ENCODE measurements around the gene SLC16A9.
"Not testable (repeated sequence)": the region's sequence is repeated elsewhere in the genome, so short reads cannot be mapped to it uniquely, and the experiment has no call there.

SLC16A9 gene, protein sequence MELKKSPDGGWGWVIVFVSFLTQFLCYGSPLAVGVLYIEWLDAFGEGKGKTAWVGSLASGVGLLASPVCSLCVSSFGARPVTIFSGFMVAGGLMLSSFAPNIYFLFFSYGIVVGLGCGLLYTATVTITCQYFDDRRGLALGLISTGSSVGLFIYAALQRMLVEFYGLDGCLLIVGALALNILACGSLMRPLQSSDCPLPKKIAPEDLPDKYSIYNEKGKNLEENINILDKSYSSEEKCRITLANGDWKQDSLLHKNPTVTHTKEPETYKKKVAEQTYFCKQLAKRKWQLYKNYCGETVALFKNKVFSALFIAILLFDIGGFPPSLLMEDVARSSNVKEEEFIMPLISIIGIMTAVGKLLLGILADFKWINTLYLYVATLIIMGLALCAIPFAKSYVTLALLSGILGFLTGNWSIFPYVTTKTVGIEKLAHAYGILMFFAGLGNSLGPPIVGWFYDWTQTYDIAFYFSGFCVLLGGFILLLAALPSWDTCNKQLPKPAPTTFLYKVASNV

DNA sequence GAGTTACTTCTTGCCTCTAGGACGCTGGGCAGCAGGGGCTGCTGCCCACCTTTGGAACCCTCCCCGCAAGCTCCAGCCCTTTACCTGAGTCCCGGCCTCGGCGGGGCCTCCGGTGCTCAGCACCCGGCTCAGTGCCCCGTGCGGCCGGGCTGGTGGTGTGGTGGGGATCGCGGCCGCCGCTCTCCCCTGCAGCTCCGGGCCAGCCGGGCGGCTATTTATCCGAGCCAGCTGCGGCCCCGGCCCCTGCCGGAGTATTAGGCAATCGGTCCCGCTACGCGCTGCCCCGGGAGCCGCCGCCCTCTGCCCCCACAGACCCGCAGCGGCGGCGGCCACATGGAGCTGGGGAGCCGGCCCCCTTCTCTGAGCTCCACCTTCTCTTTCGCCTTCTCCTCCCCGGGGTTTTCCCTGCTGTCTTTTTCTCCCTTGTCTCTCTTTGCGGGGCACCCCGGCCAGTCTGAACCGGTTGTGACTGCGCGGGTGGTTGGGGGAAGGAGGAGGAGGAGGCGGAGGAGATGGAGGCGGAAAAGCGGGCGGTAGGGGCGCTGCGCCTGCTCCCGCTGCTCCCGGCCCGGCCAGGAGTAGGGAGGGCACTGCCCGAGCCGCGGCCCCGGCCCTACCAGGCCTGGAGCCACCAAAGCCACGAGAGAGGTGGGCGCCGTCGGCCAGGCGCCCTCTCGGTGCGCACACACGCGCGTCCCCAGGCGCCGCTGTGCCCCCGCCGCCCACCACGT is at the start of gene SLC16A9:
Gene SLC16A9 (minus strand): TSS at position 456 of the 731 bp plus-strand sequence. CDS start 25,559 bp downstream, outside the sequence.
- peak; percentile 53 for DNase-seq

DNA sequence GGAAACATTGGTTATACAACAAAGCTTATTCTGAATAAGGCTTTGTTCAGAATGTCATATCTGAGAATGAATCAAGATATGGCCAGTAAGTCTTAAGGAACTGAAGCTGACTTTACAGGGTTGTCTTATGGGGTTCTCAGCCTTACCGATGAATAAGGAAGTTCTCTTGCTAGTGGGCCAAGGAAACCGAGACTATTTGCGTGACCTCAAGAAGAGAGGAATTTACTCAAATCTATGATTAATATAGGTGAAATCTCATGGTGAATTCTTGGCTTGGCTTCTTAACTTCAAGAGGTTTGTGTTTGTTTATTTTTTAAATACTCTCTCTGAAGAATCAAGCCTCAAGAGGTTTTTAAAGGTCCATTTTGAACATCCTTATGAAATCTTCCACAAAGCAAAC is 48.3 kb upstream of the SLC16A9 start:
- peak; percentile 67 for DNase-seq

DNA sequence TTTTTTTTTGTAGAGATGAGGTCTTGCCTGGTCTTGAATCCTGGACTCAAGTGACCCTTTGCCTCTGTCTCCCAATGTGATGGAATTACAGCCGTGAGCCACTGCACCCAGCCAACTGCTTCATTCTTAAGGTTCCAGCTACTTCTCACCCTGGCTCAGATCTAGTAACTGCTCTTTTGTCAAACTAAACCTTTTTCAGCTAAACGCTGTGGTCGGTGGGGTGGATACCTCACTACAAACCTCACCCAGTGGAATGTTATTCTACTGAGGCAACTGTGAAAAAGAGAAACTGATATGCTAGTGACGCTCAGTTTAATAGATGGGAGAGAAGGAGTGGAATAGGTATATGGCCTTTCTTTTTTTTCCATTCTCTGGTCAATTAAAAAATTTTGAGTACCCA is 45.3 kb upstream of the SLC16A9 start:
- no peak for DNase-seq

DNA sequence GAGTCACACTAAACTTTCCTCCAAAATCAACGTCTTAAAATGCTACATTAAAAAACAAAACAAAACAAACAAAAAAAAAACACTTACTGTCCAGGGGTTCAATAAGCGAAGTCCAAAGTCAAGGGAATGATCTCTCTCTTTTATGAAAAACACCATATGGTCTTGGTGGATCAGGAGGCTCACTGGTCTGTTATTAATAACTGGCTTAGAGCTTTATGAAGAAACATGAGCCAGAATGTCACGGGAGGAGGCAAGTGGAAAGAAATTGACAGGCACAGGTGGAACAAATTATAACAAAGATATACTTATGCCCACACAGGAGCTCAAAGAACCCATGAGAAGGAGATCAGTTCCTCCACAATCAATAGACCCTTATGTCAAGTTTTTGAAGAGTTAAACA is 43.6 kb upstream of the SLC16A9 start, which contains the start of gene MRLN:
Gene MRLN (minus strand): TSS at position 189 of the 400 bp plus-strand sequence.
- DNase-seq, result no peak

DNA sequence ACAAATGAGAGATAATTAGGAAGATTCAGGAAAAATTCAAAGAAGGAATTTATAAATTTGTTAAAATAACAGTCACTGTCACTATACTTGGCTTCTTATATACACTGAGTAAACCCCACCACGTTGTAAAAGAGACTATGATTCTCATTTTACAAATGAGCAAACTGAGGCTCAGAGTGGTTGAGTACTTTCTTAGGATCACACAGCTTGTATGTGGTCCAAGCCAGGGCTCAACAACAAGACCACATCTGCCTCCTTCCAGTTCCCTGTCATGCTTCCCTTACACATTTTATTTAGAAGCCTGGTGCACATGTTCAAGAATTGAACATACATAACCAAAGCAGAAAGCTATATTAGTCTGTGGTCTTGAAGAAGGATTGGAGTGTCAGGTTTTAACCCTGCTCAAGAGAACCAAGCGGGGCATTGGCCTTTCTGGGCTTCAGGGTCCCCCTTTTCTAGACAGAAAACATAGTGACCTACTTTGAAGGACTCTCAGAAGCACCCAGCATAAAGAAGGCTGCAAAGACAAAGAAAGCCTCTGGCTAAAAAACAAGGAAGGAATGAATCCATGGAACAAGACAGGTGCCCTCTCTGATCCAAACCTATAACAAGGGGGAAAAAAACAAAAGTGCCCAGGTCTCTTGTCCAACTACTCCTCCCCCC is 42.8 kb upstream of the SLC16A9 start:
- DNase-seq, result no peak

DNA sequence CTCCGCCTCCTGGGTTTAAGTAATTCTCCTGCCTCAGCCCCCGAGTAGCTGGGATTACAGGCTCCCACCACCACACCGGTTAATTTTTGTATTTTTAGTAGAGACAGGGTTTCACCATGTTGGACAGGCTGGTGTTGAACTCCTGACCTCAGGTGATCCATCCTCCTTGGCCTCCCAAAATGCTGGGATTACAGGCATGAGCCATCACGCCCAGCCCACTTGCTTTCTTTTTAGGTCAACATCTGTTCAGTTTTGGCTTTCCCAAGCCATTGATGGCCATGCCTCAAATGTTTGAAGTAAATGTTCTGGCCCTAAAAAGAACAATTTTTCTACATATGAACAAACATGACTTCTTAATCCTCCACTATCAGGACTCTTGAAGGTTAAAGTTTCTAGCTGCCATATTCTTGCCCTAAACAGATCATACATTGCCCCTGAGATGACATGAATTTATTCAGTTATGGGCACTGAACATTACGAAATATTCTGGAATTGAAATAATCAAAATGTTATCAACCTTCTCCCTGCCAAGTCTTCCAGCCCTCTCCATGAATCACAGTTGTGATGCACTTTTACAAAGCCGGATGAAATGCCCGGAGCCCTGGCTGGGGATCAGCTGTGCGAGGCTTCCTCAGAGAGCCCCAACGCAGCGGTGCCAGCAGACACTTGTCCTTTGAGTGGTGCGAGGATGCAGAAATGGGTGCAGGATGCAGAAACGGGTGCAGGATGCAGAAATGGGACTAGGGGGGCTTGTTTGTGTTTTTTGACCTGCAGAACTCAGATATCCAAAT is 40.7 kb upstream of the SLC16A9 start:
- DNase-seq, result no peak

DNA sequence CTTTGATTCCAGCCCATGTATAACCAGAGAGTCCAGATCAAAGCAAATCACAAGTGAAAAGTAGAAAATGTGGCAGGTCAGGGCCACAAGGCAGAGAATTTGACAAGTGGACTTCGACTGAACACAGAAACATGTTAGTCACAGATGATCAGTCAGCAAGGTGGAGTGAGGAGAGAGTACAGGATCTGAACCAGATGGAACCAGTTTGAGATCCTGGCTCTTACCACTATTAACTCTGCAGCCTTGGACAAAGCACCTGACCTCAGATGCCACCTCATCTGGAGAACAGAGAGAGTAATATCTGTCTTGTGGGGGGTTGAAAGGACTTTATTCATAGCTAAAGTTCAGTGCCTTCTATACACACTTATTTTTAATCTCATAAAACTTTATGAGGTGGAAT is 39.2 kb upstream of the SLC16A9 start:
- DNase-seq, result no peak

DNA sequence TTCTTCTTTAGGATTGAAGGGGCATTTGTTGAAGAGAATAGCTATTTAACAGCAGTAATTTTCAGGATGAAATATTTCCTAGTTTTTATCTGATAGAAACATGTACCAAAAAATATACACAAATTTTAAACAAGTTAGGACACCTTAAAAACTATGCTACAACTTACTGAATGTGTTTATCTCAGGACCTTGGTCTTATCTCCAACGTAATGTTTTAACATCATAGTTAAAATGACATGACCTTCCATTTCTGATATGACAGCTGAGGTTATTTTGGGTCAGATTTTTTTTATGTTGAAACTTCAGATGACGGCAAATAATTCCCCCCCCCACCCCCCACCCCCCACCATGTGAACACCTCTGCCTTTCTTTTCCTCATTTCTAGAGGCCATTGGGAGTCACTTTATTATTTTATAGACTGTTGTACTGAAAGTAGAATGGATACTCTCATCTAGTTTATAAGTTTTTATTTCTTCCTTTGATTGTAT is 35.6 kb upstream of the SLC16A9 start:
- DNase-seq, result no peak

DNA sequence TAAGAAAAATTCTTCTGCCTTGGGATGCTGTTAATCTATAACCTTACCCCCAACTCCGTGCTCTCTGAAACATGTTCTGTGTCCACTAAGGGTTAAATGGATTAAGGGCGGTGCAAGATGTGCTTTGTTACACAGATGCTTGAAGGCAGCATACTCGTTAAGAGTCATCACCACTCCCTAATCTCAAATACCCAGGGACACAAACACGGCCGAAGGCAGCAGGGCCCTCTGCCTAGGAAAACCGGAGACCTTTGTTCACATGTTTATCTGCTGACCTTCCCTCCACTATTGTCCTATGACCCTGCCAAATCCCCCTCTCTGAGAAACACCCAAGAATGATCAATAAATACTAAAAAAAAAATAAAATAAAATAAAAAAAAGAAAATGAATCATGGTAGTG is 35.1 kb upstream of the SLC16A9 start:
- DNase-seq, result not testable (repeated sequence)

DNA sequence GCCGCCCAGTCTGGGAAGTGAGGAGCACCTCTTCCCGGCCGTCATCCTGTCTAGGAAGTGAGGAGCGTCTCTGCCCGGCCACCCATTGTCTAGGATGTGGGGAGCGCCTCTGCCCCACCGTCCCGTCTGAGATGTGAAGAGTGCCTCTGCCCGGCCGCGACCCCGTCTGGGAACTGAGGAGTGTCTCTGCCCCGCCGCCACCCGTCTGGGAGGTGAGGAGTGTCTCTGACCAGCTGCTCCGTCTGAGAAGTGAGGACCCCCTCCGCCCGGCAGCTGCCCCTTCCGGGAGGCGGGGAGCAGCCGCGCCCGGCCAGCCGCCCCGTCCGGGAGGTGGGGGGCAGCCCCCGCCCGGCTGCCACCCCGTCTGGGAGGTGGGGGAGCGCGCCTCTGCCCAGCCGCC is 34.5 kb upstream of the SLC16A9 start:
- DNase-seq, result not testable (repeated sequence)

DNA sequence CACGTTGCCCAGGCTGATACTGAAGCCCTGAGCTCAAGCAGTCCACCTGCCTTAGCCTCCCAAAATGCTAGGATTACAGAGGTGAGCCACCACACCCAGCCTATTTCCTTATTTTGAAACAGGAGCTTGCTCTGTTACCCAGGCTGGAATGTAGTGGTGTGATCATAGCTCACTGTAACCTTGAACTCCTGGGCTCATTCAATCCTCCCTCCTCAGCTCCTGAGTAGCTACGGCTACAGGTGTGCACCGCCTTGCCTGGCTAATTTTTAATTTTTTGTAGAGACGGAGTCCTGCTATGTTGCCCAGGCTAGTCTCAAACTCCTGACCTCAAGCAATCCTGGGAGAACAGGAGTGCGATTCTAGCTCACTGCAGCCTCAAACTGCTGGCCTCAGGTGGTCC is 31.9 kb upstream of the SLC16A9 start:
- DNase-seq, result no peak

DNA sequence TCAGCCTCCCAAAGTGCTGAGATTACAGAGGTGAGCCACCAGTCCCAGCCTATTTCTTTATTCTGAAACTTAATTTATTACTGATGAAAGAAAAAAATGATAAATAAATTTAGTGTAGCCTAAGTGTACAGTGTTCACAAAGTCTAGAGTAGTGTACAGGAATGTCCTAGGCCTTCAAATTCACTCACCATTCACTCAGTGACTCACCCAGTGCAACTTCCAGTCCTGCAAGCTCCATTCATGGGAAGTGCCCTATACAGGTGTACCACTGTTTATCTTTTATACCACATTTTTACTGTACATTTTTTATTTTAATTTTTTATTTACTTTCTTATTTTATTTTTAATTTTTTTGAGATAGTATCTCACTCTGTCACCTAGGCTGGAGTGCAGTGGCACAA is 31.4 kb upstream of the SLC16A9 start:
- DNase-seq, result no peak

DNA sequence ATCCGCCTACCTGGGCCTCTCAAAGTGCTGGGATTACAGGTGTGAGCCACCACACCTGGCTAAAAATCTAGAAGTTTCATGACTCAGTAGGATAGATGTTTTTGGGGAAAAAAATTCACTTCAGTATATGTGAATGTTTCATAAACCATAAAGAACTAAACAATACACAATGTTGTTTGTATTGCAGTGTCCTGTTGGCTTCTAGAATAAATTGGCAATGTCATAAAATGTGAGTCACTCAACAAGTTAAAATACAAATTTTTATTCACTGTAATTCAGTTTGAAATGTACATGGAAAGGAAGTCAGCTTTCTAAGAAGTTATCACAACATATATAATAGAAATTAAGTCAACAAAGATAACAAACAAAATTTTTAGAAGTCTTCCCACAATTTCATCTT is 27.1 kb upstream of the SLC16A9 start:
- no peak for DNase-seq

DNA sequence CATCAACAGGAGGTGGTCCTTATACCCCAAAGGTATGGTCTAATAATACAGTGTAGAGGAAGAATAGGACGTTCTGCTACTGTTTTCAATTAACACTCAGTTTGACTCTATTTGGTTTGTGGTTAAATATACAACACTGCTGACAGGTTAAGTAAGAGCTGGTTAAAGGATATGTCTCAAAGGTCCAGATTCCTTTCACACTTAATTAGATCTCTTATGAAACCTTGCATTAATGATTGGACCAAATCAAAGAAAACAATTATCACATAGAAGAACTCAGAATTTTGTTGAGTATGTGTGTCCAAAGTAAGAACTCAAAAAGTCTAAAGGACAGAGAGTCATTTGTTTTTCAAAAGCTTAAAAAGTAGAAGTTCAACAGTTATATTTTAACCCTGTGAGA is 25.6 kb upstream of the SLC16A9 start:
- no peak for DNase-seq

DNA sequence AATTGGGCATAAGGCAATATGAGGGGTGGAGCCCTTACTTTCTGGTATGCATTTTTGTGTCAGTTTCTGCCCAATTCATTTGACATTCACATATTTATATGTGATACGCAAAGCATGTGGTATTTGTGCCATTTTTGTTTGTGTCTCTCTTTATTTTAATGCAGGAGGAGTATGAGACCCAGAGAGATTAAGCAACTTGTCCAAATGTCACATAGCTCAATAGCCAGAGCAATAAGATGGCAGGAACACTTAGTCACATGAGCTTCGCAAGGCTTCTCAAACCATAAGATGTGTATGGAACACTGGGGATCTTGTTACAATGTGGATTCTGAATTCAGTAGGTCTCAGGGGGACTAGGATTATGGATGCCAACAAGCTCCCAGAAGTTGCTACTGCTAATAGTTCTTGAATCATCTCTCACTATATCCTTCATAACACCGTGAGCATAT is 24.4 kb upstream of the SLC16A9 start:
- no peak for DNase-seq

DNA sequence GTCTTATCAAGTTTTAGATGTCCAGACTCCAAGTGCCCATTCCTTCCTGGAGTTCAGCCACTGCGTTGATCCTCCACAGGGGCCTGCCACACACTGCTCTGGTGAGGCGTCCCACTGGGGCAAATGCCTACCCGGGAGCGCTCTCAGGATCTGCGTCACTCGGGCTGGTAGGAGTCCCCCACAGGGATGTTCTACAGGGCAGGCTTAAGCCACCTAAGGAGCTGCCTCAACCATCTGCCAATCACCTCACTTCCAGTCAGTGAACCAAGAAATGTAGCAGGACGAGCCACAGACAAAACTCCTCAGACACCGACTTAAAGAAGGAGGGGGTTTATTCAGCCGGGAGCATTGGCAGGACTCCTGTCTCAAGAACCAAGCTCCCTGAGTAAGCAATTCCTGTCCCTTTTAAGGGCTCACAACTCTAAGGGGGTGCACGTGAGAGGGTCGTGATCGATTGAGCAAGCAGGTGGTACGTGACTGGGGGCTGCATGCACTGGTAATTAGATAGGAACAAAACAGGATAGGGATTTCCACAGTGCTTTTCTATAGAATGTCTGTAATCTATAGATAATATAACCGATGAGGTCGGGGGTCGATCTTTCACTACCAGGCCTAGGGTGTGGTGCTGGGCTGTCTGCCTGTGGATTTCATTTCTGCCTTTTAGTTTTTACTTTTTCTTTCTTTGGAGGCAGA is 23.8 kb upstream of the SLC16A9 start:
- not testable (repeated sequence) for DNase-seq

DNA sequence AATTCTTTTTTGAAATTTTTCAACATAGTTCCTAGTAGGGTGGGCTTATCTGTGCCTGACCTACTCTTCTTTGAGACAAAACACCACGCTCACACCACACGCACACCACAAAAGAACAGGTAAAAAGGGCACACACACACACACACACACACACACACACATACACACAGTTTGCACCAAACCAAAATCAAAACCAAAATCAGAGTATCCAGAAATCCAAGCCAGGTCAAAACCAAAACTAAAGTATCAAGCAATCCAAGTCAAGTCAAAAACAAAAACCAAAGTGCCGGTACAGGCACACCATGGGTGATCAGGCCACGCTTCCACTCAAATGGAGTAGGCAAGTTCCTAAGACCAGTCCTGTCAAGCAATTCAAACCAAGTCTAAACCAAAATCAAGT is 23.2 kb upstream of the SLC16A9 start:
- not testable (repeated sequence) for DNase-seq

DNA sequence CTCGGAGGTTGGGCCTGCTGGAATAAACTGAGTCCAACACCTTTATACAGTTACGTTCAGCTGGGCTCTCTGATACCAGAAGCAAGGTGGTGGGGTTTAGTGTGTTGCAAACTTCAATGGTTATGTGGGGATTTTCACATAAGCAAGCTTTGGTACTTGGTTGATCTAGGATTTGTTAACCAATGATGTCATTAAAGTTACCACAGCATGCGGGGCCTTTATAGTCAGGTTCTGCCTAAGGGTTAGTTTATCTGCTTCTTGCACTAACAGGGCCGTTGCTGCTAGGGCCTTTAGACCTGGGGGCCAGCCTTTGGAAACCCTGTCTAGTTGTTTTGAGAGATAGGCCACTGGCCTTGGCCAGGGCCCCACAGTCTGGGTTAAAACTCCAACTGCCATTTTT is 19.5 kb upstream of the SLC16A9 start:
- not testable (repeated sequence) for DNase-seq

DNA sequence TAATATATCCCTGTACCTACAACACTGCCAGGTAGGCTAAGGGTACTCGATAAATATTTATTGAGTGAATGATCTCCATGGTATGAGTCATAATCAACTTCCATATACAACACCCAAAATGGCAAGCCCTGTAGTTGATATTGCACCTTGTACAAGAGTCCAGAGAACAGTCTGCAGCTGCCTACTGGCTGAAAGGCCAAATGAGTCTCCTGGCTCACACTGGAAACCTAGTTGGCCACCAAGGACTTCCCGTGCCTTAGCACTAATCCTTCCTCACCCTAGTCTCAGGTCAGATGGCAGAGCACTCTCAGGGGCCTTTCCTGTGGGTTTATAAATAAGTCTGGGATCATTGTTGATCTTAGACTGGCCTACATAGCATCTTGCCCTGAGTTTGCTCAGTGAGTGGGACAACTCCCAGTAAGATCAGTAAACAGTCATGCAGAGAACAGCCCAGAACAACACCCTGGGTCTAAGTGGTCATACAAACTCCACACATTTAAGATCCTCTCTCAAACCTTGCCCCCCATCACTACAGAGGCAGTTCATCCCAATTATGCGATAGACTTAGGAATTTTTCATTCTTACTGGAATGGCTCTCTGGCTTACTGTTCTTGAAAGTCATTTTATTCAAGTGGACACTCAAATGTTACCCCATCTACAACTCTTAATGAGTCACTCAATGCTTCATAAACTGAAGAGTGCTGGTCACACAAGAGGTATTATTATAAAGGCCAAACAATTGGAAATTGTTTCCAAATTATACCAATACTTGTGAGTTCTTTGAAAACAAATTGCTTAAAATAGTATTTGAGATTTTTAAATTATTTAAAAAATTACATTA is 14.7 kb upstream of the SLC16A9 start:
- no peak for DNase-seq

DNA sequence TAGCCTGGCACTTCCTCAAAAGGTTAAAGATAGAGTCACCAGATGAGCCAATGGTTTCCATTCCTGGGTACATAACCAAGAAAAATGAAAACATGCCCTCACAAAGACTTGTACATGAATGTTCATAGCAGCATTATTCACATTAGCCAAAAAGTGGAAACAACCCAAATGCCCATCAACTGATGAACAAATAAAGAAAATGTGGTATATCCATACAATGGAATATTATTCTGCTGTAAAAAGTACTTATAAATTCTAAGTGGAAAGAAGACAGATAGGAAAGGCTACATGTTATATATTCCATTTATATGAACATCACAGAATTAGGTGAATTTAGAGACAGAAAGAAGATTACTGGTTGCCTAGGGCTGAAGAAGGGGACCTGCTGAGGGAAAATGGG is 10.7 kb upstream of the SLC16A9 start:
- DNase-seq, result no peak

DNA sequence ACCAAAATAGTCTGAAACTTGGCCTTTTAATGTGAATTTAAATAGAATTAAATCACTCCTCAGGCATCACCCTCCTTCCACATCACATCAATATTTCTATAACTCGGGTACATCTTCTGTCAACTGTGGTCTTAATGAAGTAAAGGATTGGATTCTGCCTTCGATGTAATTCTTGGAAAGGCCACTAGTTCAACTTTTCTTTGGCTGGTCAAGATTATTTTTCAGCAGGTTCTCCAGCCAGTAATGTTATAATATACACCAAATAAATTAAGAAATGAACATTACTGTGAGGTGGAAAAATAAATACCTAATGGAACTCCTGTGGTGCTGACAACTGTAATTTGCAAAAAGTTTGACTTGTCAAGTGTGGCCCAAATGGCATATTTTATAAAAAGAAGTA is 9.7 kb upstream of the SLC16A9 start:
- no peak for DNase-seq
